ENCODE results near the gene CLCA2. TPM values are rescaled to one million over a fixed set of nuclear protein-coding genes. Genes with fewer than 3 reads are reported as not detected.

Gene CLCA2
- total RNA-seq, 1 donor from 2014 or later: 15.3 TPM

GRCh38 chr1:86477682-86478081, 53.7 kb downstream of the CLCA2 start:
- no peak for FAIRE-seq
- no peak for DNase-seq (ENCODE audit: low read depth)
- Histone ChIP-seq H3K36me3 (ENCODE audit: control insufficient read depth, insufficient read depth, low read length) (no peaks in the 10 kb centered on the region), H3K27me3 (ENCODE audit: control insufficient read depth, insufficient read depth, low read length) (no peaks in the 10 kb centered on the region), H3K4me3 (ENCODE audit: low read depth, low read length) (no peak overlapping the region)
- TF ChIP-seq CTCF (IDR thresholded peaks at IDR 0.05; ENCODE audit: insufficient read depth, low read length, severe bottlenecking): no peak

- DNase-seq (ENCODE audit: low read depth) (no peak), FAIRE-seq (no peak)
- Histone ChIP-seq H3K36me3 (ENCODE audit: control insufficient read depth, insufficient read depth, low read length) (no peaks in the 10 kb centered on the region), H3K4me3 (ENCODE audit: low read depth, low read length) (no peak overlapping the region), H3K27me3 (ENCODE audit: control insufficient read depth, insufficient read depth, low read length) (no peaks in the 10 kb centered on the region)
- no peak for TF ChIP-seq CTCF (IDR thresholded peaks at IDR 0.05; ENCODE audit: insufficient read depth, low read length, severe bottlenecking)
These were observed 54.6 kb downstream of the CLCA2 start for GRCh38 chr1:86478416-86479156.

GRCh38 chr1:86481966-86482365, 58.0 kb downstream of the CLCA2 start:
- H3K36me3 ChIP-seq (ENCODE audit: control insufficient read depth, insufficient read depth, low read length): no peaks in the 10 kb centered on the region
- no peaks in the 10 kb centered on the region for H3K27me3 ChIP-seq (ENCODE audit: control insufficient read depth, insufficient read depth, low read length)
- DNase-seq (ENCODE audit: low read depth) (no peak), FAIRE-seq (no peak)
- no peak for TF ChIP-seq CTCF (IDR thresholded peaks at IDR 0.05; ENCODE audit: insufficient read depth, low read length, severe bottlenecking)
- no peak overlapping the region for H3K4me3 ChIP-seq (ENCODE audit: low read depth, low read length)

GRCh38 chr1:86487131-86487810, 63.3 kb downstream of the CLCA2 start:
- TF ChIP-seq CTCF (IDR thresholded peaks at IDR 0.05; ENCODE audit: insufficient read depth, low read length, severe bottlenecking): no peak
- Histone ChIP-seq H3K27me3 (ENCODE audit: control insufficient read depth, insufficient read depth, low read length) (no peaks in the 10 kb centered on the region), H3K4me3 (ENCODE audit: low read depth, low read length) (no peak overlapping the region), H3K36me3 (ENCODE audit: control insufficient read depth, insufficient read depth, low read length) (no peaks in the 10 kb centered on the region)
- FAIRE-seq: no peak
- no peak for DNase-seq (ENCODE audit: low read depth)

GRCh38 chr1:86487811-86488141, 63.8 kb downstream of the CLCA2 start:
- H3K27me3 ChIP-seq (ENCODE audit: control insufficient read depth, insufficient read depth, low read length): no peaks in the 10 kb centered on the region
- no peak overlapping the region for H3K4me3 ChIP-seq (ENCODE audit: low read depth, low read length)
- no peak for FAIRE-seq
- no peak for DNase-seq (ENCODE audit: low read depth)
- H3K36me3 ChIP-seq (ENCODE audit: control insufficient read depth, insufficient read depth, low read length): no peaks in the 10 kb centered on the region
- no peak for TF ChIP-seq CTCF (IDR thresholded peaks at IDR 0.05; ENCODE audit: insufficient read depth, low read length, severe bottlenecking)
